CD8-positive, alpha-beta memory T cell (primary cell): Measurements from ENCODE around the gene KCNIP4. TPM values are rescaled to one million over a fixed set of nuclear protein-coding genes. Genes with fewer than 3 reads are reported as not detected.

Experiments used
- CTCF ChIA-PET: fragments of 350-600 bp; sonication (Branson Sonifier 250); formaldehyde crosslinking; loops from one replicate; lab custom pipeline; 2021; ENCODE audit warnings: antibody characterized with exemption; lab: Charles Lee
- POLR2A ChIA-PET: fragments of 350-600 bp; sonication (Branson Sonifier 250); formaldehyde crosslinking; loops from one replicate; lab custom pipeline; 2021; ENCODE audit warnings: antibody characterized with exemption; lab: Charles Lee
- DNase-seq, 5 donors: peaks; one replicate each; pipeline versions ENCODE4 v3.0.0 to v3.0.0-alpha.2; 2020 to 2022; ENCODE audit warnings: mixed read lengths in 1 of 5
- H3K27ac ChIP-seq: one replicate; pipeline ENCODE4 v1.7.0; 2013; ENCODE audit warnings: low read depth, mild to moderate bottlenecking, low read length, moderate library complexity
- H3K27me3 ChIP-seq: 2 replicates; pipeline ENCODE4 v1.7.0; 2013; ENCODE audit warnings: low read length, mild to moderate bottlenecking; ENCODE audit not compliant: insufficient read depth, poor library complexity, severe bottlenecking
- H3K36me3 ChIP-seq: 2 replicates; pipeline ENCODE4 v1.7.0; 2013; ENCODE audit warnings: mild to moderate bottlenecking, low read length, moderate library complexity; ENCODE audit not compliant: insufficient read depth
- H3K4me1 ChIP-seq: 2 replicates; pipeline ENCODE4 v1.7.0; 2013; ENCODE audit warnings: mild to moderate bottlenecking, low read length, moderate library complexity; ENCODE audit not compliant: insufficient read depth
- H3K4me3 ChIP-seq: 2 replicates; pipeline ENCODE4 v1.7.0; 2013; ENCODE audit warnings: mild to moderate bottlenecking, low read length
- H3K9me3 ChIP-seq: 2 replicates; pipeline ENCODE4 v1.7.0; 2013; ENCODE audit warnings: mild to moderate bottlenecking, low read length
- H3K27ac Mint-ChIP-seq, 8 donors: one replicate each; pipeline ENCODE4 v1.8.0; 2020 to 2021; ENCODE audit warnings: mixed read lengths in 8 of 8, mild to moderate bottlenecking in 6 of 8, inconsistent platforms in 3 of 8, moderate library complexity in 3 of 8
- H3K27me3 Mint-ChIP-seq, 2 donors: one replicate each; pipeline ENCODE4 v1.8.0; 2020 to 2021; ENCODE audit warnings: mixed read lengths in 2 of 2, mild to moderate bottlenecking in 1 of 2, moderate library complexity in 1 of 2
- H3K36me3 Mint-ChIP-seq, 3 donors: one replicate each; pipeline ENCODE4 v1.8.0; 2020 to 2021; ENCODE audit warnings: mixed read lengths in 3 of 3, inconsistent platforms in 1 of 3, mild to moderate bottlenecking in 1 of 3
- H3K4me1 Mint-ChIP-seq, 3 donors: one replicate each; pipeline ENCODE4 v1.8.0; 2020 to 2021; ENCODE audit warnings: mixed read lengths in 3 of 3, inconsistent platforms in 1 of 3, mild to moderate bottlenecking in 1 of 3
- H3K4me3 Mint-ChIP-seq, 7 donors: one replicate each; pipeline ENCODE4 v1.8.0; 2020 to 2021; ENCODE audit warnings: mixed read lengths in 7 of 7, mild to moderate bottlenecking in 6 of 7, moderate library complexity in 4 of 7, inconsistent platforms in 2 of 7
- H3K9me3 Mint-ChIP-seq, 5 donors: one replicate each; pipeline ENCODE4 v1.8.0; 2020 to 2022; ENCODE audit warnings: mixed read lengths in 5 of 5, mild to moderate bottlenecking in 3 of 5, moderate library complexity in 2 of 5, inconsistent platforms in 1 of 5
- polyA plus RNA-seq: library from polyadenylated mRNA; unstranded; fragments of 300-500 nt; fragmentation: Illumina TruSeq; gene quantifications from one replicate; pipeline ENCODE4 v1.2.3, GENCODE V29; 2021
- total RNA-seq, 2 experiments: library from RNA; stranded (reverse); gene quantifications; one replicate each; pipeline ENCODE4 v1.2.3, GENCODE V29; 2021

Gene KCNIP4
- total and polyA plus RNA-seq, 3 experiments from 2014 or later, result 0.12 TPM; not detected in 2

DNA sequence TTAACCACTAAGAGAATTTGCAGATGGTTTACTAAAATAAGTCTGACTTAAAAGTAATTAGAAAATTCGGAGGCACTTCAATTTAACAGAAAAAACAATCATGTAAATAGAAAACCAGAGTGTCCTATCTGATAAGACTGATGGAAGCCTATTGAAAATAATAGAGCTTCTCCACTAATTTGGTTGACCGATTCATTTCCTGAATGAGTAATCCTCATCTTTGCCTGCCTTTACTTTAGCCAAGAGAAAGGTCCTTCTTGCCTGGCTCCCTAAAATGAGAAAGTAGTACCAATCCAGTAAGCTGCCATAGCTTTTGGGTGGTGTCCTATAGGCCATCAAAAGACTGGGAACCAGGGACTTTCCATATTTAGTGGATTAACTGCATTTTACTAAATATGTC is 48.4 kb downstream of the KCNIP4 start:
- Histone ChIP-seq H3K4me1 (no peaks in the 10 kb centered on the region), H3K27ac (no peak overlapping the region), H3K36me3 (no peaks in the 10 kb centered on the region), H3K9me3 (no peaks in the 10 kb centered on the region), H3K27me3 (no peaks in the 10 kb centered on the region), H3K4me3 (no peak overlapping the region)
- DNase-seq, result no peak
- Mint-ChIP-seq H3K27ac (no peak overlapping the region), H3K27me3 (no peaks in the 10 kb centered on the region), H3K9me3 (peaks cover 4 to 17% (median 11%) of the 10 kb centered on the region in 5 donors), H3K4me1 (no peaks in the 10 kb centered on the region), H3K36me3 (no peaks in the 10 kb centered on the region), H3K4me3 (no peak overlapping the region)
- ChIA-PET POLR2A (no interaction called here), CTCF (no interaction called here)

GRCh38 chr4:21898101-21898500 is 50.5 kb downstream of the KCNIP4 start:
- H3K36me3 Mint-ChIP-seq, result no peaks in the 10 kb centered on the region
- Histone ChIP-seq H3K4me3 (no peak overlapping the region), H3K36me3 (no peaks in the 10 kb centered on the region), H3K9me3 (no peaks in the 10 kb centered on the region), H3K4me1 (no peaks in the 10 kb centered on the region), H3K27me3 (no peaks in the 10 kb centered on the region), H3K27ac (no peak overlapping the region)
- H3K4me3 Mint-ChIP-seq, result no peak overlapping the region
- no peaks in the 10 kb centered on the region for H3K27me3 Mint-ChIP-seq
- no peak overlapping the region for H3K27ac Mint-ChIP-seq
- peaks cover 4 to 28% (median 11%) of the 10 kb centered on the region in 5 donors for H3K9me3 Mint-ChIP-seq
- ChIA-PET CTCF (no interaction called here), POLR2A (no interaction called here)
- no peaks in the 10 kb centered on the region for H3K4me1 Mint-ChIP-seq
- no peak for DNase-seq

GRCh38 chr4:21896767-21897166 is 51.8 kb downstream of the KCNIP4 start:
- ChIA-PET POLR2A (no interaction called here), CTCF (no interaction called here)
- Histone ChIP-seq H3K27ac (no peak overlapping the region), H3K4me1 (no peaks in the 10 kb centered on the region), H3K27me3 (no peaks in the 10 kb centered on the region), H3K9me3 (no peaks in the 10 kb centered on the region), H3K36me3 (no peaks in the 10 kb centered on the region), H3K4me3 (no peak overlapping the region)
- Mint-ChIP-seq H3K9me3 (peaks cover 4 to 28% (median 9%) of the 10 kb centered on the region in 5 donors), H3K36me3 (no peaks in the 10 kb centered on the region), H3K4me3 (no peak overlapping the region), H3K27me3 (no peaks in the 10 kb centered on the region), H3K4me1 (no peaks in the 10 kb centered on the region), H3K27ac (no peak overlapping the region)
- no peak for DNase-seq

DNA sequence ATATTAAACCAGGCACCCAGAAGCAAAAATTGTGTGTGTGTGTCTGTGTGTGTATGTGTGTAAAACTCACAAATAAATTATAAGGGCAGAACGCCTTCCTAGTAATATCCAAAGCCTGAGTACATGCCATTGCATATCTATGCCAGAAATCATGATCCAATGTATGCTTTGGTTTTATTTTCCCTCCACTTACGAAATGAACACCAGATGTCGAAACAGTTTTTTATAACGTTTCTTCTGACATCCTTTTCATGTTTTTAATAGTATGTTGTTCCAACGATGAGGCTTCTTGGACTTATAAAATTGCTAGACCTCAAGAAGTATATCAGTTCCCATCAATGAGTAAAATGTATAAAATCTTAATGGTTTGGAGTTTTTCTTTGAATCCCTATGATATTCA is 55.4 kb downstream of the KCNIP4 start:
- no peaks in the 10 kb centered on the region for H3K27me3 ChIP-seq
- H3K27me3 Mint-ChIP-seq, result no peaks in the 10 kb centered on the region
- no peak overlapping the region for H3K4me3 ChIP-seq
- H3K9me3 ChIP-seq, result no peaks in the 10 kb centered on the region
- H3K36me3 ChIP-seq, result no peaks in the 10 kb centered on the region
- H3K4me3 Mint-ChIP-seq, result no peak overlapping the region
- ChIA-PET POLR2A (no interaction called here), CTCF (no interaction called here)
- H3K4me1 Mint-ChIP-seq, result no peaks in the 10 kb centered on the region
- H3K27ac Mint-ChIP-seq, result no peak overlapping the region
- no peak overlapping the region for H3K27ac ChIP-seq
- H3K4me1 ChIP-seq, result no peaks in the 10 kb centered on the region
- H3K9me3 Mint-ChIP-seq, result peaks cover 2 to 22% (median 10%) of the 10 kb centered on the region in 5 donors
- no peaks in the 10 kb centered on the region for H3K36me3 Mint-ChIP-seq
- DNase-seq, result no peak

- H3K4me1 Mint-ChIP-seq, result no peaks in the 10 kb centered on the region
These were observed 58.3 kb downstream of the KCNIP4 start for GRCh38 chr4:21890231-21890630.

GRCh38 chr4:21888195-21888976 is 60.2 kb downstream of the KCNIP4 start:
- DNase-seq, result no peak
- H3K4me3 ChIP-seq, result no peak overlapping the region
- H3K27me3 ChIP-seq, result no peaks in the 10 kb centered on the region
- peaks cover 6 to 18% (median 8%) of the 10 kb centered on the region in 5 donors for H3K9me3 Mint-ChIP-seq
- POLR2A ChIA-PET, result no interaction called here
- no peaks in the 10 kb centered on the region for H3K36me3 ChIP-seq
- no peaks in the 10 kb centered on the region for H3K36me3 Mint-ChIP-seq
- CTCF ChIA-PET, result no interaction called here
- H3K4me3 Mint-ChIP-seq, result no peak overlapping the region
- H3K4me1 ChIP-seq, result no peaks in the 10 kb centered on the region
- H3K4me1 Mint-ChIP-seq, result no peaks in the 10 kb centered on the region
- H3K9me3 ChIP-seq, result no peaks in the 10 kb centered on the region
- no peaks in the 10 kb centered on the region for H3K27me3 Mint-ChIP-seq
- H3K27ac Mint-ChIP-seq, result no peak overlapping the region
- H3K27ac ChIP-seq, result no peak overlapping the region

More at GRCh38 chr4:21890231-21890630, 58.3 kb downstream of the KCNIP4 start:
- H3K4me1 ChIP-seq, result no peaks in the 10 kb centered on the region
- ChIA-PET POLR2A (no interaction called here), CTCF (no interaction called here)
- Mint-ChIP-seq H3K27ac (no peak overlapping the region), H3K36me3 (no peaks in the 10 kb centered on the region), H3K27me3 (no peaks in the 10 kb centered on the region), H3K4me3 (no peak overlapping the region), H3K9me3 (peaks cover 2 to 15% (median 8%) of the 10 kb centered on the region in 5 donors)
- no peak overlapping the region for H3K4me3 ChIP-seq
- H3K27me3 ChIP-seq, result no peaks in the 10 kb centered on the region
- no peak for DNase-seq
- H3K9me3 ChIP-seq, result no peaks in the 10 kb centered on the region
- H3K27ac ChIP-seq, result no peak overlapping the region
- H3K36me3 ChIP-seq, result no peaks in the 10 kb centered on the region

- no peaks in the 10 kb centered on the region for H3K36me3 Mint-ChIP-seq
These were observed 61.1 kb downstream of the KCNIP4 start for GRCh38 chr4:21887481-21887880.

DNA sequence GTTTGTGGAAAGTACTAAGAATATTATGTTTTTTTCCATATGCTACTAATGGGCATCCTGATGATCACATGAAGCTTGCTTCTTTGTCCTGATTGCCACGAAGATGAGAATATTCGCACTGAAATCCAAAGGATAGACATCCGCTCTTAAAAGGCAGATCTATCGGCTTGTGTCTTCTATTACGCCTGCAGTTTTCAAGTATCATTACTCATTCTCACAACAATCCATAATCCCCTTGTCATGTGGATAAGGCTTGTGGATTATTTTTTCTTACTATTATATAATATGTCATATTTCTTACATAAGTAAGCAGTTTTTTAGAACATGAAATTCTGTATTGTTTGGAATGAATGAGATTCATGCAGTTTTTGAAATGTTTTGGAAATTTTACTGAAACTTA is 62.8 kb downstream of the KCNIP4 start:
- Mint-ChIP-seq H3K4me3 (no peak overlapping the region), H3K4me1 (no peaks in the 10 kb centered on the region), H3K36me3 (no peaks in the 10 kb centered on the region), H3K27me3 (no peaks in the 10 kb centered on the region), H3K27ac (no peak overlapping the region), H3K9me3 (peaks cover 3 to 18% (median 8%) of the 10 kb centered on the region in 5 donors)
- H3K9me3 ChIP-seq, result no peaks in the 10 kb centered on the region
- no peak overlapping the region for H3K27ac ChIP-seq
- ChIA-PET POLR2A (no interaction called here), CTCF (no interaction called here)
- no peak for DNase-seq
- no peaks in the 10 kb centered on the region for H3K4me1 ChIP-seq
- no peak overlapping the region for H3K4me3 ChIP-seq
- H3K27me3 ChIP-seq, result no peaks in the 10 kb centered on the region
- no peaks in the 10 kb centered on the region for H3K36me3 ChIP-seq

More at GRCh38 chr4:21887481-21887880, 61.1 kb downstream of the KCNIP4 start:
- CTCF ChIA-PET, result no interaction called here
- Histone ChIP-seq H3K27ac (no peak overlapping the region), H3K27me3 (no peaks in the 10 kb centered on the region), H3K9me3 (no peaks in the 10 kb centered on the region), H3K4me1 (no peaks in the 10 kb centered on the region), H3K4me3 (no peak overlapping the region), H3K36me3 (no peaks in the 10 kb centered on the region)
- Mint-ChIP-seq H3K27me3 (no peaks in the 10 kb centered on the region), H3K4me3 (no peak overlapping the region), H3K27ac (no peak overlapping the region), H3K4me1 (no peaks in the 10 kb centered on the region), H3K9me3 (peaks cover 6 to 18% (median 8%) of the 10 kb centered on the region in 5 donors)
- POLR2A ChIA-PET, result no interaction called here
- DNase-seq, result no peak
